ENCODE data around the gene ZNF407. TPM values are rescaled to one million over a fixed set of nuclear protein-coding genes. Genes with fewer than 3 reads are reported as not detected.

ZNF407 gene
- total and polyA plus RNA-seq, 12 donors = 2.5 to 14.9 (median 12.7) TPM

- H3K27ac ChIP-seq = no peak overlapping the region
- TF ChIP-seq CTCF (IDR thresholded peaks at IDR 0.05) = no peak
- intact Hi-C loops (cut with DNase I) = loop anchor here in 1 of 10 donors (5.0 kb wide), 1 partner anchor 48 kb away; no protein-coding TSS in a partner anchor
- H3K36me3 ChIP-seq = no peaks in the 10 kb centered on the region
- ATAC-seq = no peak
- DNase-seq = no peak
- H3K4me1 ChIP-seq = peaks cover 0 to 35% (median 10%) of the 10 kb centered on the region in 9 donors
- no peaks in the 10 kb centered on the region for H3K27me3 ChIP-seq
- H3K9me3 ChIP-seq = no peaks in the 10 kb centered on the region
- no peak overlapping the region for H3K4me3 ChIP-seq
- WGBS, 2 donors = 59 to 68% methylated on average over 8 of the region's 8 CpGs
Measured at GRCh38 chr18:75005626-75006025, 408.0 kb downstream of the ZNF407 start.

GRCh38 chr18:75008186-75008585 lies 410.5 kb downstream of the ZNF407 start:
- ATAC-seq (no peak), DNase-seq (no peak)
- no peaks in the 10 kb centered on the region for H3K36me3 ChIP-seq
- no peak overlapping the region for H3K27ac ChIP-seq
- intact Hi-C loops (cut with DNase I) = loop anchor here in 1 of 10 donors (5.0 kb wide), 1 partner anchor 51 kb away; no protein-coding TSS in a partner anchor
- H3K4me1 ChIP-seq = peaks cover 0 to 25% (median 10%) of the 10 kb centered on the region in 9 donors
- H3K9me3 ChIP-seq = no peaks in the 10 kb centered on the region
- 92 to 93% methylated on average over 5 of the region's 5 CpGs for WGBS, 2 donors
- H3K27me3 ChIP-seq = no peaks in the 10 kb centered on the region
- H3K4me3 ChIP-seq = no peak overlapping the region
- TF ChIP-seq CTCF (IDR thresholded peaks at IDR 0.05) = no peak

GRCh38 chr18:75009296-75009695 lies 411.6 kb downstream of the ZNF407 start:
- H3K27ac ChIP-seq = peak overlapping the region in 1 of 10 donors; percentile 4
- intact Hi-C loops (cut with DNase I) = loop anchor here in 1 of 10 donors (5.0 kb wide), 1 partner anchor 52 kb away; no protein-coding TSS in a partner anchor
- DNase-seq (no peak), ATAC-seq (no peak)
- 37 to 40% methylated on average over 2 of the region's 2 CpGs for WGBS, 2 donors
- no peaks in the 10 kb centered on the region for H3K36me3 ChIP-seq
- H3K4me3 ChIP-seq = no peak overlapping the region
- no peak for TF ChIP-seq CTCF (IDR thresholded peaks at IDR 0.05)
- H3K4me1 ChIP-seq = peaks cover 0 to 14% (median 10%) of the 10 kb centered on the region in 9 donors
- H3K9me3 ChIP-seq = no peaks in the 10 kb centered on the region
- H3K27me3 ChIP-seq = no peaks in the 10 kb centered on the region

- WGBS, 2 donors = 39 to 50% methylated on average over 4 of the region's 4 CpGs
- Histone ChIP-seq H3K4me3 (no peak overlapping the region), H3K36me3 (no peaks in the 10 kb centered on the region), H3K27me3 (no peaks in the 10 kb centered on the region), H3K27ac (peak overlapping the region in 3 of 10 donors; percentile 2 to 17 (median 4)), H3K4me1 (peaks cover 0 to 14% (median 10%) of the 10 kb centered on the region in 9 donors), H3K9me3 (no peaks in the 10 kb centered on the region)
- DNase-seq = no peak
- intact Hi-C loops (cut with DNase I) = loop anchor here in 1 of 10 donors (5.0 kb wide), 1 partner anchor 53 kb away; no protein-coding TSS in a partner anchor
- ATAC-seq = no peak
- TF ChIP-seq CTCF (IDR thresholded peaks at IDR 0.05) = no peak
Measured at GRCh38 chr18:75009878-75010277, 412.2 kb downstream of the ZNF407 start.
